Measurements from ENCODE around the gene OPA1. TPM values are rescaled to one million over a fixed set of nuclear protein-coding genes. Genes with fewer than 3 reads are reported as not detected.

OPA1 gene
- total RNA-seq, 1 donor, result 91.5 TPM

DNA sequence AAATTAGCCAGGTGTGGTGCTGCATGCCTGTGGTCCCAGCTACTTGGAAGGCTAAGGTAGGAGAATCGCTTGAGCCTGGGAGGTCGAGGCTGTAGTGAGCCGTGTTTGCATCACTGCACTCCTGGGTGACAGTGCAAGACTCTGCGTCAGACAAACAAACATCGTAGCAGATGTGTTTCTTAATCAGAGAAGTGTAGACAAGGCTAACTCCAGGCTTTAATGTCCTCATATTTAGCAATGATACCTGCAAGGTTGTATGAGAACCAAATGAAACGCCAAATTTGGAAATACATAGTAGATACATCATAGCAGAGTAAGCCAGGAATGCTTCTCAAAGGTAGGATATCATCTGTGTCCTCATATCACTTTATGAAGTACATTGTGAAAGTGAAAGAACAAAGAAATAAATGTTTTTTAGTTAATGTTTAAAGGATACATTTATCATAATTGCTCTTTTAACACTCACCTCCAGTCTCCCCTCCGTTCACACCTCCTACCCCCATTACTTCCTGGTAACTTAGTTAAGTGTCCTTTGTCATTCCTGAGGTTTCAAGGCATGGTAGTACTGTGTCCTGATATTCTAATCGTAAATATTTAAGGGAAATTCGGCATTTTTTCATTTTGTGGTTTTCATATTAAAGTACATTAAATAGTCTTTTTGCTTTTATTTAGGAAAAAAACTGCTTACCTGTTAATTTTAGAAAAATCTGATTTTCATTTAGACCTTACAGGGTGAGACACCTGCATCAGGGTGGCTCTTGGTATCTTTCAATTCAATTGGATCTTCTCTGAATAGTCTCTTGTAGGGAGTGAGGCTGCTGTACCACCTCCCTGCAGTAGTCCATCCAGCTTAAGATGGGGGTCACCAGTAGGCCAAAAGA is 96.1 kb downstream of the OPA1 start:
- H3K4me3 ChIP-seq (ENCODE audit: low read depth, low read length), result no peak overlapping the region
- TF ChIP-seq, protein P1, sequence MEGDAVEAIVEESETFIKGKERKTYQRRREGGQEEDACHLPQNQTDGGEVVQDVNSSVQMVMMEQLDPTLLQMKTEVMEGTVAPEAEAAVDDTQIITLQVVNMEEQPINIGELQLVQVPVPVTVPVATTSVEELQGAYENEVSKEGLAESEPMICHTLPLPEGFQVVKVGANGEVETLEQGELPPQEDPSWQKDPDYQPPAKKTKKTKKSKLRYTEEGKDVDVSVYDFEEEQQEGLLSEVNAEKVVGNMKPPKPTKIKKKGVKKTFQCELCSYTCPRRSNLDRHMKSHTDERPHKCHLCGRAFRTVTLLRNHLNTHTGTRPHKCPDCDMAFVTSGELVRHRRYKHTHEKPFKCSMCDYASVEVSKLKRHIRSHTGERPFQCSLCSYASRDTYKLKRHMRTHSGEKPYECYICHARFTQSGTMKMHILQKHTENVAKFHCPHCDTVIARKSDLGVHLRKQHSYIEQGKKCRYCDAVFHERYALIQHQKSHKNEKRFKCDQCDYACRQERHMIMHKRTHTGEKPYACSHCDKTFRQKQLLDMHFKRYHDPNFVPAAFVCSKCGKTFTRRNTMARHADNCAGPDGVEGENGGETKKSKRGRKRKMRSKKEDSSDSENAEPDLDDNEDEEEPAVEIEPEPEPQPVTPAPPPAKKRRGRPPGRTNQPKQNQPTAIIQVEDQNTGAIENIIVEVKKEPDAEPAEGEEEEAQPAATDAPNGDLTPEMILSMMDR (IDR thresholded peaks at IDR 0.05; ENCODE audit: insufficient read depth, low read depth, low read length), result no peak
- no peak for DNase-seq (ENCODE audit: low read depth)

DNA sequence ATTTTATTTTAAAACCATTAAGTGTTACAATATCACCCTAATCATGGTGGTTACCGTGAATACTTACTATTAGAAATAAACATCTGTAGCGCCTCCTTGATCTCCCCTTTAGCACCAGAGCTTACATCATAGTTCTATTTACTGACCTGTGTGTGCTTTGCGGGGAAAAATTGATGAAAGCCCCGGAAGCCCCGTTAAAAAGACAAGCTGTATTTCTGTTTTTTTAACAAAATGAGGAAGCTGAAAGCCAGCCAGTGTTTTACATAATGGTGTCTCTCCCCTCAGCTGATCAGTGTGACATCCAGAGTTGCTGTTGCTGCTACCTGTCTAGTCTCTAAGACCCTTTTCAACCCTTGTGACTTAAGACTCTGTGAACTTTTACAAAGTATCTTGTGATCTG is 100.8 kb downstream of the OPA1 start:
- TF ChIP-seq, protein P1 (IDR thresholded peaks at IDR 0.05; ENCODE audit: insufficient read depth, low read depth, low read length), result no peak
- no peak for DNase-seq (ENCODE audit: low read depth)
- H3K4me3 ChIP-seq (ENCODE audit: low read depth, low read length), result no peak overlapping the region

DNA sequence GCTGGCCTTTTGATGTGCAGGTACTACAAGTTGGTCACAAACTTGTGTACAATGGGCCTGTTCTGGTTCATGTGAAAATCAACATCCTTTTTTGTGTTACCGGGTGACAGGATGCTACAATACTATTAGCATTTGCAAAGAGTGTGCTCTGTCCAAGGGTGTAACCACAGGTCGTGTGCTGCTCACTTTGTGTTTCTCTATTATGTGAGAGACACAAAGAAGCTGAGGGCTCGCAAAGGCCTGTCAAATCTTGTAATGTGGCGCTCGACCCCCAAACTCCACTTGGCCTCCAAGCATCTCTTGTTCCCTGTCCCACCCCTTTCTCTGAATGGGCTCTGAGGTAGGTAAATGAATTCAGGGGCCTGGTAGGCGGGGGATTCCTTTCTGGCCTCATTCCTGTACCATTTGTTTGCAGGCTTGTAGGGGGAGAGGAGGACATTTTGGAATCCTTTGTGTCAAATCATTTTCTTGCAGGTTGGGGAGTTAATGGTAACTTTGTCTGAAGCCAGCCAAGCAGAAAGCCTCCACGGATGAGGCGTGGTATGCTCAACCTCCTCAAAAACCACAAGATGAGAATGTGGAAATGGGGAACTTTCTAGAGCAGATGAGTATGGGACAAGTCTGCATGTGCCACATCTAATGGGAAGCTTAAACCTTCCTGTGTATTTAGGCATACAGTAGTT is 109.1 kb downstream of the OPA1 start:
- H3K4me3 ChIP-seq (ENCODE audit: low read depth, low read length), result no peak overlapping the region
- TF ChIP-seq, protein P1 (IDR thresholded peaks at IDR 0.05; ENCODE audit: insufficient read depth, low read depth, low read length), result no peak
- DNase-seq (ENCODE audit: low read depth), result no peak

DNA sequence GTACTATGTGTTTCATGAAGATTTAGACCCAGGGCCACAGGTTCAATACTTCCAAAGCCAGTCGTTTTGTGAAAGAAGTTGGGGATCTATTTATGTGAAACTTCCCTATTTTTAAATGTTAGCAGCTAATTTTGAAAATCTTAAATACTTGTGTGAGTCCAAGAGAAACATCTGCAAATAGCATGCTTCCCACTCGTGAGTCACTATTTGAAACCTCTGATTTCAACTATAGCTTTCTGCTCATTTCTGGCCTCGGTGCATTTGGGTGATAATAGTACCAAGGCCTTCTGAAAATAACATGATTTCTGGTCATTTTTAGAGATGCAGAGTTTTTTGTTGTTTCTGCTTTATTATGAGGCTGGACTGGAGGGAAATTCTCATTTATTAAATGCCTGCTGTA is 110.0 kb downstream of the OPA1 start:
- H3K4me3 ChIP-seq (ENCODE audit: low read depth, low read length), result no peak overlapping the region
- TF ChIP-seq, protein P1 (IDR thresholded peaks at IDR 0.05; ENCODE audit: insufficient read depth, low read depth, low read length), result no peak
- peak; percentile 23 for DNase-seq (ENCODE audit: low read depth)

DNA sequence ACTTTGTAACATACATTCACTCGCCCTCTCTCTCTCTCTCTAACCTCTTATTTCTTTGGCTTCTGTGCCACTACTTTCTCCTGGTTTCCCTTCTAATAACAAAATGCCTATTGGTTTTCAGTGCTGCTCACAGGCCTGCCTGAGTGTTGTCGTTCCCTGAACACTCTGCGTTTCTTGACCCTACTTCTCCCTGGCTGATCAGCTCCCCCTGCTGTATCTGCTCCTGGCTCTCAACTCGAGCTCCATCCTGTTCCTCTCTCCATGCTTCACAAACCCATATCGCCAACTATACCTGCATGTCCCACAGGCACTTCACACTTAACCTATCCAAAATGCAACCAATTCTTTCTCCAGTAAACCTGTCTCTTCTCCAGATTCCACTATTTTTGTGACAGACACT is 111.4 kb downstream of the OPA1 start:
- DNase-seq (ENCODE audit: low read depth), result peak; percentile 7
- H3K4me3 ChIP-seq (ENCODE audit: low read depth, low read length), result no peak overlapping the region
- TF ChIP-seq, protein P1 (IDR thresholded peaks at IDR 0.05; ENCODE audit: insufficient read depth, low read depth, low read length), result peak; percentile 26

DNA sequence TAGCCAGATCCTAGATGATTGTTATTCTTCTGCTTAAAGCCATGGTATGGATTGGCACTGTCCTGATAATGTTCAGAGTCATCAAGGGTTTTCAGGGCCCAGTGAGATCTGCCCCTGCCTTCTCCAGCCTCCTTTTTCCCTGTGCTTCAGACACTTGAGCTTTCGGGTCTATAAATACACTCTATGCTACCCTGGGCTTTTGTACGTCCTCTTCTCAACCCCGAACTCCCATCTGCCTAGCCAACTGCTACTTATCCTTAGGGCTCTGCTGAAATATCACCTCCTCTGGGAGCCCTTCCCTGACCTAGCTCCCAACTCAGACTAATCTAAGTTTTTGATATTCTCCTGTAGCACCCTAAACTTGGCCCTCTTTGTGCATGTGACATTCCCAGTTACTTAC is 115.3 kb downstream of the OPA1 start:
- no peak overlapping the region for H3K4me3 ChIP-seq (ENCODE audit: low read depth, low read length)
- TF ChIP-seq, protein P1 (IDR thresholded peaks at IDR 0.05; ENCODE audit: insufficient read depth, low read depth, low read length), result no peak

More for the DNA sequence above, 115.3 kb downstream of the OPA1 start:
- DNase-seq (ENCODE audit: low read depth), result no peak

Data from fibroblast of villous mesenchyme (primary cell).